Ecto neural progenitor cell (in vitro differentiated cells): ENCODE data around the gene BNIPL.

ENCODE experiments used
- DNase-seq: peaks from one replicate; pipeline ENCODE4 v3.0.0-alpha.2; 2018; ENCODE audit warnings: low spot score

BNIPL gene

DNA sequence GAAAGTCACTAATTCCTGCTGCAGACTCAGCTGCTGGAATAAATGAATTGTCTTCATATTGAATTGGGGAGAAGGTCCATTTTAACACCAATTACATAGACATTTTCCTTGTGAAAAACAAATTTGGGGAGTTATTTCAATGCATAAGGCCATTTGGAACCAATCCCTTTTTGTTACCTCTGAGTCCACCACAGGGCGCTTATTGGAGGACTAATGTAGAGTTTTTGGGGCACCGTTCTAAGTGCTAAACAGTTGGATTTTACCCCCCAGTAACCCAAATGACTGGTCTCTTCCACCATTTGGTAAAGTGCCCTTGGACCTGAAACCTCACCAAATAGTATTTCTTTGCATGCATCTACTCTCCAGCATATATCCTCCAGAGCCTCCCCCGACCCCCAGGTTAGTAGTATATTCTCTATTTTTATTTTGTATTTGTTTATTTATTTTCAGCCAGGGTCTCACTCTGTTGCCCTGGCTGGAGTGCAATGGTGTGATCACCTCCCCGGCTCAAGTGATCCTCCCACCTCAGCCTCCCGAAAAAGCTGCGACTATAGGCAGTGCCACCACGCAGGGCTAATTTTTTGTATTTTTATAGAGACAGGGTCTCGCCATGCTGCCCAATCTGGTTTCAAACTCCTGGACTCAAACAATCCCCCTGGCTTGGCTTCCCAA is 26.6 kb upstream of the BNIPL start:
- DNase-seq, result no peak

DNA sequence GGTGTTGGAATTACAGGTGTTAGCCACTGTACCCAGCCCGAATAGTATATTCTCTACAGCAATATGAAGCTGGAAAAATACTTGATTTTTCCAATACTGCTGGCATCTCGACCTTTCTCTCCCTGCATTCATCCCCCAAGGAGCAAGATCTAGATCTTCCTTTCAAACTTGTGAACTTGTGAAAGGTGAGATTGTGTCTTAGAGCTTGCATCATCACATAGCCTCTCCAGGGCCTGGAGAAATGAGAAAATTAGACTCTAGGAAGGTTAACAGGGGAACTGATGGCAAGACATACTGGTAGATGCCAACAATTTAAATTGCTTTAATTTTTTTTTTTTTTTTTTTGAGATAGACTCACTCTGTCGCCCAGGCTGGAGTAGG is 26.1 kb upstream of the BNIPL start:
- DNase-seq, result no peak

DNA sequence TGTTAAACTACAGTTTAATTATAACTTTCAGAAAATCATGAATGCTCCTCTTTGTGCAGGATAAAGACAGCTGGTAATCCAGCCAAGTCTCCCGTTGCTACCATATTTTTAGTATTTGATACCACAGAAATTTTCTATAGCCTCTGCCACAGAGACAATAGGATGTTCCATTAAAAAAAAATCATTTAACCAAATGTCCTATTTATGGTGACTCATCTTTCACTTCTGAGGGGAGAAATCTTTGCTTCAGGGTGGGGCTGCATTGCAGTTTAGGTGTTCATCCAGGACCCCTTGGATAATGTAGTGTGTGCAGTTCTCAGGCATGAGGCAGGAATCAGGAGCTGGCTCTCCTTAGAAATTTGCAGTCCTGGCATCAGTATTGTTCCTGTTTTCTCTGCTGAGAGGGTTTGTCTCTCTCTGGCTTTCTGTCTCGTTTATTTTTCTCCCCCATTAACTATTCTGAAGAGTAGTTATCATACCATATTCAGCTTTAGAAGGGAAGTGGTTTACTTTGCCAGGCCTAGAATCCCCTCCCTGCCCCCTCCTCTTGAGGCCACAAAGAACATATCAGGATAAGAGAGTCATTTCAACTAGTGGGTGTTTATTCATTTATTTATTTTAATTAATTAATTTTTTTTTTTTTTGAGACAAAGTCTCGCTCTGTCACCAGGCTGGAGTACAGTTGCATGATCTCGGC is 25.1 kb upstream of the BNIPL start:
- no peak for DNase-seq

DNA sequence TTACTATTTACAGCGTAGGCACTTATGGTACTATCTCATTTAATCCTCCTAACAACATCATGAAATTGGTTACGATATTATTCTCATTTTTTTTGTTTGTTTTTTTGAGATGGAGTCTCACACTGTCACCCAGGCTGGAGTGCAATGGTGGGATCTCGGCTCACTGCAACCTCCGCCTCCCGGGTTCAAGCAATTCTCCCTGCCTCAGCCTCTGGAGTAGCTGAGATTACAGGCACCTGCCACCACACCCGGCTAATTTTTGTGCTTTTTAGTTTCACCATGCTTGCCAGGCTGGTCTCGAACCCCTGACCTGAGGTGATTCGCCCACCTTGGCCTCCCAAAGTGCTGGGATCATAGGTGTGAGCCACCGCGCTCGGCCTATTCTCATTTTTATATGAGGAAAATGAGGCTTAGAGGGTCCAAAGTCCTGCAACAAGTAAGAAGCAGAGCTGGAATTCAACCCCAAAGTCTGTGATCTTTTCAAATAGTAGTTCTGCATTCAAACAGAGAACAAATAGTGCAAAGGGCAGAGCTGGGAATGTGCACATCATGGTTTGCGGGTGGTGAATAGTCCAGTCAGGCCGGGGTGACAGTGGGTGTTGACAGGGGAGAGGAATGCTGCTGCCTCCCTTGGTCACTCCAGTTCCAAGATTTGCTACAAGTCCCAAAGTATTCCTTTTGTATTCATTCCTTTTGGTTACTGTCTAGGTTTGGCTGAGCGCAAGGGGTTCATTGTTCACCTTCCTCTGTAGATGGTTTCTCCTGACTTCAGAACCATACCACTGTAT is 23.5 kb upstream of the BNIPL start:
- DNase-seq, result no peak

DNA sequence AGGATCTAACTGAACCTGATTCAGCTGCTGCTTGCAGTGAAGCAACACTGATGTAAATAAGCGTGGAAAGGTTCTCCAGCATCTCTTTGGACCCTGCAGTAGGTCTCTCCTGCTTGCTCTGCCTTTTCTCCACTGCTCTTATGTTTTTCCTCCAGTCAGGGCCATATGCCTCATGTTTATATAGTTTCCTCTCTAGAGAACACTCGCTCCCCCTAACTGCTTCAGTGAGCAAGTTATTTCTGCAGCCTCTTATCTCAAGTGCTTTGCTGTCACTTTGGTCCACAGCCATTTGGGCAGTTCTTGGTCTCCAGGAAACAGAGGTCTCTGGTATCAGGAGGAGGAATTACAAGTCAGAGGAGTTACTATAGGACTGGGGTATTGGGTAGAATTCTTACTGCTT is 22.9 kb upstream of the BNIPL start:
- no peak for DNase-seq

DNA sequence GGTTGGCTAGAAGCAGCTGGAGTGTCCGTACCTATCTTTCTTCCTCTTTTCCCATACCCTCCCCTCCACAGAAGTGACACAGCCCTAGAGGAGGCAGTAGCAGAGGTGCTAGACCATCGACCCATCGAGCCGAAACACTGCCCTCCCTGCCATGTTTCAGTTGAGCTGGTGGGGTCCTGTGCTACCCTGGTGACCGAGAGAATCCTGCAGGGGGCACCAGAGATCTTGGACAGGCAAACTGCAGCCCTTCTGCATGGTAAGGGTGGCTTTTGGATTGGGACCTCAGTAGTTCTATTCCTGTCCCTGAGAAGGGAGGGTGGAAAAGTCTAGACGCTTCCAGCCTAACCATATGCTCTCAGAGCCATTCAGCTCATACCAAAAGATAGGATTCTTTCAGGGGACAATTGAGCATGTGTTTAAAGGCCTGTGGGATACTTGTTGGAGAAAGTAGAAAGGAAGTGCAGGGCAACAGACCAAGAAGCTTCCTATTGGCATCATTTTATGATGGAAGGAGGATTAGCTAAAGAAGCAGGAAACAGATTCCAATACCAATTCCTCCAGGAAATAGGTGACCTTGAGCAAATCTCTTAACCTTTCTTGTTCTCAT is 11.7 kb upstream of the BNIPL start:
- DNase-seq, result peak; percentile 83

DNA sequence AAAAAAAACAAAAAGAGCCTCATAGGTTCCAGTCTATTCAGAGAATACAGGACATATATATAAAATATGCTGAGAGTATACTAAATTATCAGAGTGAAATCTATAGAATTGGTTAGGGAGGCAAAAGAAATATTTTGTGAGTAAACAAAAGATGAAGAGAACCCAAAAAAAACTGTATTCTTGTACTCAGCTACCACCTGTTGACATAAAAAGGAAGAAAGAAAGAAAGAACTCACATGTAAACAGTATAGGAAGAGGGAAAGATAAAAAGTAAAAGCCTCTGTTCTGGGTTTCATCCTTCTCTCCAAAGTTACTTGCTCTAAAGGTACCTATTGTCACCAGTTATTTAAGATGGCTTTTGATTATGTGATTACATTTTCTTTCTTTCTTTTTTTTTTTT is 9.9 kb upstream of the BNIPL start:
- no peak for DNase-seq

DNA sequence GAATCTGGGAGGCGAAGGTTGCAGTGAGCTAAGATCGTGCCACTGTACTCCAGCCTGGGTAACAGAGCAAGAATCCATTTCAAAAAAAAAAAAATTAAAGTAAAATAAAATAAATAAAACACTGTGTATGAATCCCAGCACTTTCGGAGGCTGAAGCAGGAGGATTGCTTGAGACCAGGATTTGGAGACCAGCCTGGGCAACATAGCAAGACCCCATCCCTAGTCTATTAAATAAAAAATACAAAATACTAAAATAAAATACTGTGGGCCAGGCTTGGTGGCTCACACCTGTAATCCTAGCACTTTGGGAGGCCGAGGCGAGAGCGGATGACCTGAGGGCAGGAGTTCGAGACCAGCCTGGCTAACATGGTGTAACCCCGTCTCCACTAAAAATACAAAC is 4.2 kb upstream of the BNIPL start:
- DNase-seq, result no peak

DNA sequence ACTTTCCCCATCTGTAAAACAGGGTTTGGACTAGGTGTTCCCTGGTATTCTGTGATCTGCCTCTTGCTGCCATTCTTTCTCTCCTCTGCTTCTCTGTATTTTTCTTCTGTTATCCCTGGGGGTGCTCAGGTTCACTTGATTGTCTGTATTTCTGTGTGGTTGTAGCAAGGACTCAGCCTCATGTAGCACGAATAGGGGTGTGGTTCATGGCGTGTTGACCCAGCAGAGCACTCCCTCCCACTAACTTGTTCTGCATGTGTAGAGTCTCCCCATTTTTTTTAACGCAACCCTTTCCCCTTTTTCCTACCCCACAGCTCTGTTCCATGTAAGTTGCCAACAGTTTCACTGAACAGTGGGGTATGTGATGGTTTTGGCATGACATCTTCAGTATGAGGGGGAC is 1.2 kb upstream of the BNIPL start:
- no peak for DNase-seq

DNA sequence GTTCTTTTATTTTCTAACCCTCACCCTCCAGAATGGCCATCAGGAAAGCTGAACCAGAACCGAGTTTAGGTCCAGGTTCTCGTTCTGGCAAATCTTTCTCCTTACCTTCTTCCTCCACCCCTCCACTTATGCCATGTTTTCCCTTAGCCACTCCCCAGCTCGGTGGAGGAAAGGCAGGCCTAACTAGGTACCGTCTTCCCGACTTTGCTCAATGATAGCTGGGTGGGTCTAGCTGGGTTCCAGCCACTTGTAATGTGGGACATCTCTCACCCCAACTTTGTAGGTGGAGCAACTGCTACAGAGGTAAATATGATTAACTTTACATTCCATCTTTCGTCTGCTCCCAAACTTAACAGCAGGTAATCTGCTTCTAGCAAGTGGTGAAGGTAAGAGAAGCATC is 646 bp downstream of the BNIPL start:
- DNase-seq, result no peak

DNA sequence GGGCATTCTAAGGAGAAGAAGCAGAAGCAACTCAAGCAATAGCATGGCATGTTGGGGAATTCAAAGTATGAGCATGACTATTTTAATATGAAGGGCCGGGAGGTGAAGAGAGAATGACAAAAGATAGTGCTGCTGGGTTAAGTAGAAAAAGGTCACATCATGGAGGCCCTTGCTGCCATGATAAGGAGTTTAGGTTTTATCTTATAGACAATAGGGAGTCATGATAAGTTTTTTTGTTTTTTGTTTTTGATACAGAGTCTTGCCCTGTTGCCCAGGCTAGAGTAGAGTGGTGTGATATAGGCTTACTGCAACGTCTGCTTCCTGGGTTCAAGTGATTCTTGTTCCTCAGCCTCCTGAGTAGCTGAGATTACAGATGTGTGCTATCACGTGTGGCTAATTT is 3.1 kb downstream of the BNIPL start:
- DNase-seq, result no peak

DNA sequence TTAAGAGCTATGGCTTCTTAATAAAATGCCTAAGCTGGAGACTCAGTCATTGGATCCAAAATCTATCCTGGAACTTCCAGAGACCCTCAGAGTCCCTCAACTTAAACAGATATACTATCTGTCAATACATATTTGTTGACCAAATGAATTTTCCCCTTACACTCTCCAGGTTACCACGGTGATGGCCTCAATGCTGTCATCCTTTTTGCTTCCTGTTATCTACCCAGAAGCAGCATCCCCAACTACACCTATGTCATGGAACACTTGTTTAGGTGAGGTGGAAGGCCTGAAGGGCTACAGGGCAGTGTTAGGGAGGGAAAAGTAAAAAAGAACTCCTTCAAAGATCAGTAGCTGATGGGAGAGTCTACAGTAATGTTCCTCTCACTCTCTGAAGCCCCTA is 6.8 kb downstream of the BNIPL start:
- no peak for DNase-seq

DNA sequence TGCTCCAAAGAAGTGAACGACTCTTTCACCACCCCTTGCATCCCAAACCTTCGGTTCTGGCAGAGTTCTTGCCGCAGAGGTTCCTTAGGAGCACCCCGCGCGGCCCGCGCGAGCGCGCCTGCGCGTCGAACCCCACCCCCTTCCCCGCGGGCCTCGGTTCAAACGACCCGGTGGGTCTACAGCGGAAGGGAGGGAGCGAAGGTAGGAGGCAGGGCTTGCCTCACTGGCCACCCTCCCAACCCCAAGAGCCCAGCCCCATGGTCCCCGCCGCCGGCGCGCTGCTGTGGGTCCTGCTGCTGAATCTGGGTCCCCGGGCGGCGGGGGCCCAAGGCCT is 11.2 kb downstream of the BNIPL start, which contains the start of gene C1orf56:
C1orf56 (plus strand) TSS at position 161 of the 334 bp plus-strand sequence; CDS start at position 258, 97 bp downstream.
- DNase-seq, result peak; percentile 85

DNA sequence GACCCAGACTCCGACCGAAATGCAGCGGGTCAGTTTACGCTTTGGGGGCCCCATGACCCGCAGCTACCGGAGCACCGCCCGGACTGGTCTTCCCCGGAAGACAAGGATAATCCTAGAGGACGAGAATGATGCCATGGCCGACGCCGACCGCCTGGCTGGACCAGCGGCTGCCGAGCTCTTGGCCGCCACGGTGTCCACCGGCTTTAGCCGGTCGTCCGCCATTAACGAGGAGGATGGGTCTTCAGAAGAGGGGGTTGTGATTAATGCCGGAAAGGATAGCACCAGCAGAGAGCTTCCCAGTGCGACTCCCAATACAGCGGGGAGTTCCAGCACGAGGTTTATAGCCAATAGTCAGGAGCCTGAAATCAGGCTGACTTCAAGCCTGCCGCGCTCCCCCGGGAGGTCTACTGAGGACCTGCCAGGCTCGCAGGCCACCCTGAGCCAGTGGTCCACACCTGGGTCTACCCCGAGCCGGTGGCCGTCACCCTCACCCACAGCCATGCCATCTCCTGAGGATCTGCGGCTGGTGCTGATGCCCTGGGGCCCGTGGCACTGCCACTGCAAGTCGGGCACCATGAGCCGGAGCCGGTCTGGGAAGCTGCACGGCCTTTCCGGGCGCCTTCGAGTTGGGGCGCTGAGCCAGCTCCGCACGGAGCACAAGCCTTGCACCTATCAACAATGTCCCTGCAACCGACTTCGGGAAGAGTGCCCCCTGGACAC is 11.7 kb downstream of the BNIPL start:
- DNase-seq, result peak; percentile 80

DNA sequence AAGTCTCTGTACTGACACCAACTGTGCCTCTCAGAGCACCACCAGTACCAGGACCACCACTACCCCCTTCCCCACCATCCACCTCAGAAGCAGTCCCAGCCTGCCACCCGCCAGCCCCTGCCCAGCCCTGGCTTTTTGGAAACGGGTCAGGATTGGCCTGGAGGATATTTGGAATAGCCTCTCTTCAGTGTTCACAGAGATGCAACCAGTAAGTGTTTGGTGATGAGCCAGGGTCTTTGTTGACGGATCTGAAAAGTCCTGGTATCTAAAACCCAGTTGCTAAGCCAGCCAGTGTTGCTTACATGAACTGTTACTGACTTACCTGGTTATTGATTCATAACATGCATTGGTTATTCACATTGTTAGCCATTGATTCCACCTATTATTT is 12.3 kb downstream of the BNIPL start:
- no peak for DNase-seq

DNA sequence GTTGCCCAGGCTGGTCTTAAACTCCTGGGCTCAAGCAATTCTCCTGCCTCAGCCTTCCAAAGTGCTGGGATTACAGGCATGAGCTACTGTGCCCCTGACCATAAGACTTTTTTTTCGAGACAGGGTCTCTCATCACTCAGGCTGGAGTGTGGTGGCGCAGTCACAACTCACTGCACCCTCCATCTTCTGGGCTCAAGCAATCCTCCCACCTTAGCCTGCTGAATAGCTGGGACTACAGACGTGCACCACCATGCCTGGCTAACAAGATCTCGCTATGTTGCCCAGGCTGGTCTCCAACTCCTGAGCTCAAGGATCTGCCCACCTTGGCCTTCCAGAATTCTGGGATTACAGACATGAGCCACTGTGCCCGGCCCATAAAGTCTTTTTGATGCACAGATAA is 13.1 kb downstream of the BNIPL start:
- DNase-seq, result no peak

DNA sequence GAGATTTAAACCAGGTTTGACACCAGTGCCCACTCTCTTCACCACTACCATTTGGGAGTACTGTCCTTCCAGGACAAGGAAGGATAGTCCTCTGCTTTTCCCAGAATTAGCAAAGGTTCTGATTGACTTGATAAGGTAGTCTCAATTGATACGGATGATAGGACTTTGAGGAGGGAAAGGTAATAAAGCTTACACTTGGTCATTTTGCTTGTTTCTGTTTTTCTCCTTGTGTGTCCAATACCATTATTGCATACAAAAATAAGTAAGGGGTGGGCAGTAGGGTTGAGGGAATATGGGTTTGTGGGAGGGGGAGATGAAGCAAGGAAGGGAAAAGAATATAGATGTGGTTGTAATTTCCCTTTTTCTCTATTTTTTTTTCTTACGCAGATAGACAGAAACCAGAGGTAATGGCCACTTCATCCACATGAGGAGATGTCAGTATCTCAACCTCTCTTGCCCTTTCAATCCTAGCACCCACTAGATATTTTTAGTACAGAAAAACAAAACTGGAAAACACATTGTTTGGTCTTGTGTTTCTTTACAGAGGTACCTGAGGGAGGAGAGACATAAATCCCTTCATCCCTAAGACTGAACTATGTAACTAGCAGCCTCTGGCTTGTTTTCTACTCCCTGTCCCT is 13.8 kb downstream of the BNIPL start:
- no peak for DNase-seq

DNA sequence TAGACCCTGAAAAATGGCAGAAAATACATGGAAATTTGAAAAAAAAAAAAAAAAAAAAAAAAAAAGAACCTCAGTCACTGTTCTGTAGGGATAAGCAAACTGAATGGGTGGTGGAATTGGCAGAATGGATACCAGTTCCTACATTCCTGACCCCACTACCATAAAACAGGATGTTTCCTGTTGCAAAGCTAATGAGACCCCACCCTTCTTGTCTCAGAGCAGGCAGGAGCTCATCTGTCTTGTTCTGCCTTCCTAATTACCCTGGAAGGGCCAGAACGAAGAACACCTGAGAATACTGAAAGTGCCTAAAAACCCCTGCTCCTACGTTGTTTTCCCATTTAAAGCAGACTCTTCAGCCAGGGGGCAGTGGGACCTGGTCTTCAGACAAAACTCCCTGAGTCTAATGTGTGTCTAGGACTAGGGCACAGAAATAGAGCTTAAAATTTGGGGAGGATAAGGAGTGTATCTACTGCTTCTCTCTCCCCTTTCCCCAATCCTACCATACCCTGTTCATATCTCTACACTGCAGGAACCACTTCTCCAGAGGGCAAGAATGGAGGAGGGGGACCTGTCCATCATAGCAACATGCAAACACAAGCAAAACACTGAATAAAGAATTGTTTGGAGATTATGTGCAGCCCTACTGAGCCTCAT is 15.1 kb downstream of the BNIPL start:
- no peak for DNase-seq

DNA sequence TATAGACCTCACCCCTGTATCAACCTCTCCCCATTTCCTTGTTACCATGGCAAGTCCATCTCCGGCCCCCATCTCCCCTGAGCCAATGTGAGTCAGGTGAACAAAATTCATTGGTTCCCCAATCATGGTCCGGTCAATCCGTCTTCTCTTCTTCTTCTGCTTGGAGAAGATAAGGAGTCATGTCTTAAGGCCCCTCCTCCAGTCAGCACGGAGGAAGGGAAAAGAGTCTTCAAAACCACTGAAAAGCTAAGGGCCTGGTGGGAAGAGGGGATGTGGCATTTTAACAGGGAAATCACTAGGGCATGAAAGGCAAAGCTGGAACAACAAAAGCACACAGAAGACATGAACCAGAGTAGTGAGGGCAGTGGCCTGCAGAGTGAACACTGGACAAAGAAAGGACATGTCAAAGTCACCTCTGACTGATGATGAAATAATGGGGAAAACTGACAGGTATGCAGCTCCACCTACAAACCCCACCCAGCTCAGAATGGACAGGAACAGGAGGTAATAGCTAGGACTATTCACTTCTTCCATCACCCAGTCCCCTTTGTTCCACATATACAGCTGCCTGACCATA is 18.7 kb downstream of the BNIPL start:
- no peak for DNase-seq

DNA sequence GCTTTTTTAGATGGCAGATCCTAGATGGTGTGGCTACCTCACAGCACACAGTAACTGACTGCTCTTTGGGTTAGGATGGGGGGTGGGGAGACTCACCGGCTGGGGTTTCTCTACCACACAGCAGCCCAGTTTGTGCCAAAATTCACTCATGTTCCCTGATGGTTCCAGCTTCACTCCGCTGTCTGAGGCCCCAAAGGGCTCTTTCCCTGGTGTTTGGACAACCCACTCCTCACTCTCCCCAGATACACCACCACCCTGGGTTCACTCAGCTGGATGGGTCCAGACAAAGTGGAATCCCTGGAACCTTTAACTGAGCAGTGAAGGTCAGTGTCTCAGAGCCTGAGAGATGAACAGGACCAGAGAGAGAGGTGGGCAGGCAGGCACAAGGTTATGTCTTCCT is 19.2 kb downstream of the BNIPL start:
- DNase-seq, result no peak

DNA sequence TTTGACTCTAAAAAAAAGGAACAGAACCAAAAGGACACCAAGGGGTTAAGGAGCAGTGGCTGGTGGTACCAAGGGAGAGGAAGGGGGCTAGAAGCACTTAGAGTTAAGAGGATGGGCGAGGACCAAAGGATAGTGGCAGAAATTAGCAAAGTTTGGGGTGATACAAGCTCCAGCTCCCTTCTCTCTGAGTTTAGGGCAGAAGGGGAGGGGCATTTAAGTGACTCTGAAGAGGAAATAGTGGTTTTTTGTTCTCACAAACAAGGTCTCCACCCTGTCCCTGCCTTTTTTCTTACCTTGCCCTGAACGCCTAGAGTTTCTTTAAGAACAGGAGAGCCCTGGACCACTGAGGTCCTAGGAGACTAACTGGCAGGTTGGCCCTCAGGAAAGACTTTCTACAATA is 19.8 kb downstream of the BNIPL start:
- DNase-seq, result no peak
